ENCODE results near the gene PLA2G4B. TPM values are rescaled to one million over a fixed set of nuclear protein-coding genes. Genes with fewer than 3 reads are reported as not detected.

Gene PLA2G4B
- total and polyA plus RNA-seq, 9 of the 15 experiments (the other 6 are each of a cell fraction or from before 2014, with no cell fraction given) = 0.07 to 6.1 (median 2.8) TPM

DNA sequence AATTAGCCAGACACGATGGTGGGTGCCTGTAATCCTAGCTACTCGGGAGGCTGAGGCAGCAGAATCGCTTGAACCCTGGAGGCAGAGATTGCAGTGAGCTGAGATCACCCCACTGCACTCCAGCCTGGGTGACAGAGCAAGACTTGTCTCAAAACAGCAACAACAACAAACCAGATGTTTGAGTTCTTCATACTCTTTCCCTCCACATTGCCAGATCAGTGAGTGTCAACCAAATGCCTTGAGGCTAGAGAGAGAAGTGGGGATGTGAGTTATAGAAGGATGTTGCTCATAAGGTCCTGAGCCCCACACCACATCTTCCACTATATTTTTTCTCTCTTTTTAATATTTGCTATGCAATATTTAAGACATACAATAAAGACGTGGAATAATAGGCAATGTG lies 44.6 kb upstream of the PLA2G4B start:
- POLR2A ChIA-PET = interaction anchor here (0.8 kb wide), 1 partner anchor 12 kb away, joined by 3 read pairs; no protein-coding TSS in a partner anchor
- FAIRE-seq = no peak
- H3K79me2 ChIP-seq (ENCODE audit: control insufficient read depth, insufficient read depth, low read length) = 0 out of 3 replicates have a peak, but pooled peaks cover 5% of the 10 kb centered on the region

DNA sequence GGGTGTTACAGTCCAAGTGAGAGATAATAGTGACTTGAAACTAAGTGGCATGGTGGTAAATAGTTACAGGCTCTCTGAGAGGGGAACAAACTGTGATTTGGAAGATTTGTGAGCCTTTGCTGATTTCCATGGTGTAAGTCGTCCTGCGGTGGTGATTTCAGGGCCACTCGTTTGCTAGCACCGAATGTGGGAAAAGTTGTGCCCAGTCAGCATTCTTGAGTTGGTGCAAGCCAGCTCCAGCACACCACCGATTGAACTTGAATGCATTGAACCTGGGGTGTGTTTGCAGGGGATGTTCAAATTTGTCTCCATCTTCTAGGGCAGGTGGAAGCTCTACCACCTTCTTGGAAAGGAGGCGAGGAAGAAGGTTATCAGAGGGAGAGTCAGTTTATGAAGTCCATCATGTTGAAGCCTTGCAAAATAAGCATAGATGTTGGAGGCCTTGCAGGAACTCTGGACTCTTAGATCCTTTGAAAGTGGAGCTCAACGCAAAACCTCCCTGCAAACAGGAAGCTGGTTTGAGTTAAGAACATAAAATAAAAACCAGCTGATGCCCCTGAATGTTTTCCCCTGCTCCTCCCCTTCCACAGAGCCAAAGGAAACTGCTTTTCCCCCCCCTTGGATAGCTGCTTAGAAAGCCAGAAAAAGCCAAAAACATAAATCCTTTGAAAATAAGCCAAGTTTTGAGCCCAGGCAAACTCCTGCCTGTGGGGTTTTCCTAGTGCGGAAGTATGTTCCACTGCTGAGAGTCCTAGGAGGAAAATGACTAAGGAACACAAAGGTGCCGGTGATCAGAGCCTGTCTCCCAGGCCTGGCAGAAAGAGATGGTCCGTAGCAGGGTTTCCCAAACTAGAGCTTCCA lies 42.4 kb upstream of the PLA2G4B start:
- DNase-seq (ENCODE audit: extremely low read depth in 1 of 4, low spot score in 3 of 4) (no peak), ATAC-seq (no peak), FAIRE-seq (no peak)
- in situ Hi-C loops (cut with MboI) (no loop called here), intact Hi-C loops (cut with micrococcal nuclease) (no loop called here)
- H3K9me1 ChIP-seq (ENCODE audit: control insufficient read depth, insufficient read depth, low read length) = no peaks in the 10 kb centered on the region
- H3K9ac ChIP-seq (ENCODE audit: insufficient read depth in 1 of 2, low read depth in 2 of 2, low read length in 2 of 2) = no peak overlapping the region
- H3K36me3 ChIP-seq (ENCODE audit: control insufficient read depth, insufficient read depth, low read length) = no peaks in the 10 kb centered on the region
- TF ChIP-seq KDM1A (IDR thresholded peaks at IDR 0.05) = no peak
- TF ChIP-seq MAFF (IDR thresholded peaks at IDR 0.05; ENCODE audit: low read length) = peak; percentile 60
- TF ChIP-seq MAFK (IDR thresholded peaks at IDR 0.05; ENCODE audit: low read length) = peak; percentile 72
- TF ChIP-seq ZNF75A (CRISPR knock-in tag; IDR thresholded peaks at IDR 0.05) = no peak
- peak; percentile 61 for TF ChIP-seq MAFG (tag; conservative IDR thresholded peaks at IDR 0.05)
- peak; percentile 85 for TF ChIP-seq ZNF316 (IDR thresholded peaks at IDR 0.05)
- TF ChIP-seq SREBF1 (IDR thresholded peaks at IDR 0.05; ENCODE audit: borderline replicate concordance, low read depth, low read length) = no peak
- TF ChIP-seq C11orf30 (IDR thresholded peaks at IDR 0.05; ENCODE audit: low read depth) = peak; percentile 79
- no peak for TF ChIP-seq ZNF12 (CRISPR knock-in tag; IDR thresholded peaks at IDR 0.05)
- no peak for TF ChIP-seq TCF7L2 (IDR thresholded peaks at IDR 0.05; ENCODE audit: low read depth, low read length)
- 83% methylated on average over 10 of the region's 10 CpGs for WGBS (ENCODE audit: insufficient coverage, low coverage, missing lambda C conversion rate)
- ChIA-PET CTCF (ENCODE audit: low intra/inter-chr PET ratio) (no interaction called here), POLR2A (interaction anchor here (0.6 to 0.9 kb wide), 3 partner anchors 10 to 823 kb away, joined by 3 read pairs; no protein-coding TSS in a partner anchor)
- H3K79me2 ChIP-seq (ENCODE audit: control insufficient read depth, insufficient read depth, low read length) = 0 out of 3 replicates have a peak, but pooled peaks cover 5% of the 10 kb centered on the region
- no peaks in the 10 kb centered on the region for H3K9me3 ChIP-seq (replicated peaks; ENCODE audit: control insufficient read depth, insufficient read depth, low read depth, low read length)
- BruUV-seq (replicated peaks) = no TSS peak
- H3K4me2 ChIP-seq (ENCODE audit: insufficient read depth, low read length) = no peak overlapping the region
- no peak overlapping the region for H3K27ac ChIP-seq (ENCODE audit: extremely low read depth, low read depth, low read length)
- H3K27me3 ChIP-seq (ENCODE audit: control insufficient read depth in 2 of 2, insufficient read depth in 2 of 2, low read length in 2 of 2) = no peaks in the 10 kb centered on the region
- no peak overlapping the region for H3K4me3 ChIP-seq
- no peak overlapping the region for H2AFZ ChIP-seq (ENCODE audit: low read depth, low read length)
- H3K4me1 ChIP-seq (replicated peaks in 1 of 2; ENCODE audit: control insufficient read depth in 2 of 2, insufficient read depth in 2 of 2, low read length in 2 of 2) = peaks cover 11 to 21% of the 10 kb centered on the region in 2 experiments
- no peaks in the 10 kb centered on the region; the same call in 1 of the 2 replicates for H4K20me1 ChIP-seq (replicated peaks; ENCODE audit: control insufficient read depth, insufficient read depth, low read length)

More for the DNA sequence above, 44.6 kb upstream of the PLA2G4B start:
- H3K36me3 ChIP-seq (ENCODE audit: control insufficient read depth, insufficient read depth, low read length) = no peaks in the 10 kb centered on the region
- no peak overlapping the region for H3K4me3 ChIP-seq
- peaks cover 30 to 43% of the 10 kb centered on the region in 2 experiments for H3K4me1 ChIP-seq (replicated peaks in 1 of 2; ENCODE audit: control insufficient read depth in 2 of 2, insufficient read depth in 2 of 2, low read length in 2 of 2)
- TF ChIP-seq ZNF316 (IDR thresholded peaks at IDR 0.05) (peak; percentile 8; the same call in 1 of the 2 replicates), ZNF41 (CRISPR knock-in tag; conservative IDR thresholded peaks at IDR 0.05) (no peak)
- no TSS peak for BruUV-seq (replicated peaks)
- H4K20me1 ChIP-seq (replicated peaks; ENCODE audit: control insufficient read depth, insufficient read depth, low read length) = peaks cover 16% of the 10 kb centered on the region
- H3K27ac ChIP-seq (ENCODE audit: extremely low read depth, low read depth, low read length) = no peak overlapping the region
- WGBS (ENCODE audit: insufficient coverage, low coverage, missing lambda C conversion rate) = 30% methylated on average over 4 of the region's 4 CpGs
- no peak overlapping the region for H2AFZ ChIP-seq (ENCODE audit: low read depth, low read length)
- peaks cover 5% of the 10 kb centered on the region for H3K9me1 ChIP-seq (ENCODE audit: control insufficient read depth, insufficient read depth, low read length)
- CTCF ChIA-PET (ENCODE audit: low intra/inter-chr PET ratio) = no interaction called here
- no peak overlapping the region for H3K9ac ChIP-seq (ENCODE audit: insufficient read depth in 1 of 2, low read depth in 2 of 2, low read length in 2 of 2)
- DNase-seq (ENCODE audit: extremely low read depth in 1 of 4, low spot score in 3 of 4) (no peak), ATAC-seq (no peak)
- no peaks in the 10 kb centered on the region for H3K27me3 ChIP-seq (ENCODE audit: control insufficient read depth in 2 of 2, insufficient read depth in 2 of 2, low read length in 2 of 2)
- in situ Hi-C loops (cut with MboI) (no loop called here), intact Hi-C loops (cut with micrococcal nuclease) (no loop called here)
- H3K4me2 ChIP-seq (ENCODE audit: insufficient read depth, low read length) = no peak overlapping the region
- no peaks in the 10 kb centered on the region for H3K9me3 ChIP-seq (replicated peaks; ENCODE audit: control insufficient read depth, insufficient read depth, low read depth, low read length)

Data from K562 (cell line).